NCI-H524 (cell line): ENCODE results near the gene RERE.

Experiments
- DNase-seq, 2 experiments: peaks; one replicate each; lab custom pipeline; 2025; lab: John Stamatoyannopoulos, UW

RERE gene

DNA sequence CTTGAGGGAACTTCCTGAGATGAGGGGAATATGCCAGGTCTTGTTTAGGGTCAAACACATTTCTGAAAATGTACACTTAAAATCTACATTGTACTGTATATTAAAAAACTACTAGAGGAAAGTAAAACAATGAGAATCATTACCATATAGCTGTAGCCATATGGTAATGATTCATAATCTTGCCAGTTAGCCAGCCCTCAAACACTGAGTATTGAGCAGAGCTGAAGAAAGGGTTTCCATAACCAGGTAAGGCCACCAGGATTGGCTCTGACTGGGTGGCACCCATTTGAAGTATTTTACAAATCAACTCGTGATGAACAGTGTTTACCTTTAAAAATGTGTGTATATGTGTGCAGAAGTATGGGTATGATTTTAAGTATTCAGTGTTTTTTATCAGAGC, 272.8 kb downstream of the RERE start:
- no peak for DNase-seq

- DNase-seq = no peak
Observed at GRCh38 chr1:8543965-8544364, 273.5 kb downstream of the RERE start.

DNA sequence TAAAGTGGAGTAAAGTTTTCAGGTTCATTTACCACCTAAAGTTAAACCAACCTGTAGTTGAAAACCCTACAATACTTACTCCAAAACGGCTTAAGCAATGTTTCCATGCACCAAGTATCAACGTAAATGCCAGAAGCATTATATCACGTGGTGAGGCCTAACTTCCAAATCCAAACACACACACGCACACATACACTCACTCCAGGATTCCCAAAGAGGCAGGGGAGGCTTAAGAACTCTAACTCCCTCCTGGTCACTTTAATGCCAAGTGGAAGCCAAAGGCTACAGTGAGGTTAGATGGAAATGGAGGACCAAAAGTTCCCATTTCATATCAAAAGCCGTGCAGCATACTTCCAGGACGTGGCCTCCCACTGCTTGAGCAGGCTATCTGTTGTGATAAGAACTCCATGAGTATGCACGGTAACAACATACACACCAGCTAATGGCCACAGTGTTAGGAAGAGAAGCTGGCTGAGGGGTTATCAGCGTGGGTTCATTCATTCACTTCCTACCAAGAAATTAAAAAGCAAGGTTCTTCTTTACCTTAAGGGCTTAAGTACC, 275.4 kb downstream of the RERE start:
- no peak for DNase-seq

- no peak for DNase-seq
Observed at GRCh38 chr1:8540971-8541370, 276.5 kb downstream of the RERE start.

- DNase-seq = no peak
Observed at GRCh38 chr1:8540261-8540941, 277.0 kb downstream of the RERE start.

DNA sequence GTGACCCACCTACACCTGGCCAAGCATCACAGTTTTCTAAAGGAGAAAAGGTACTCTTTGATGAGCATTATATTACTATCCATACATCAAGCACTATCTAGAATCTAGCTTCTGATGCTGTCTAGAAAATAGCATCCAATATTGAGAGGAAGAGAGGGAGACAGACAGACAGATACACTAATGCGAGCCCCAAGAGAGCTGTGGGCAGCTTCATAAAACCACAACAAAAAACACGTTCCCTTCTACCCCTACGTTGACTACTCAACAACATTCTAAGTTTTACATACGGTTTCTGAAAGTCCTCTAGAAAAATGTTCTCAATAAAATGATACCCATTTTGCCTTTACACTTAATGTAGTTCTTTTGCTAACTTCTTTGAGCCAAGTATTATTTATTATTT, 277.8 kb downstream of the RERE start:
- DNase-seq = no peak

- DNase-seq = no peak
Observed at GRCh38 chr1:8538502-8538901, 278.9 kb downstream of the RERE start.

- no peak for DNase-seq
Observed at GRCh38 chr1:8537991-8538390, 279.4 kb downstream of the RERE start.

- DNase-seq = no peak
Observed at GRCh38 chr1:8536515-8536914, 280.9 kb downstream of the RERE start.

DNA sequence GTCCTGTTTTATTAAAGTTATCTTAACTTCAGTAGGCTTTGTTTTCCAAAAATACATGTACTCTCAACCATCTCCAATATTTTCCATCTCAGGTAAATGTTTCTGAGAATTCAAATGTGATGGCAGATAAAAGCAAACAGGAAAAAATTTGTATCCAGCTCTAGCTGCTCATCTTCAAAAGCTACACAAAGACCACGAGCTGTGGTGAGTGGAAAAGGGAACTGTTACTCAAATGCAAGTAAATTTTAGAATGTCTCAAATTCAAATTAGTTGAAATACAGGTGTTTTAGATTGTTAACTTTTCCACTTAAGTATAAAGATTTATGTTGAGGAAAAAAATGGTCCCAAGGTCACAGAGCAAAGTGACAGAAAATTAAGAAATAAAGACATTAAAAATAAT, 283.5 kb downstream of the RERE start:
- DNase-seq = no peak

- DNase-seq = no peak
Observed at GRCh38 chr1:8533124-8533523, 284.3 kb downstream of the RERE start.

DNA sequence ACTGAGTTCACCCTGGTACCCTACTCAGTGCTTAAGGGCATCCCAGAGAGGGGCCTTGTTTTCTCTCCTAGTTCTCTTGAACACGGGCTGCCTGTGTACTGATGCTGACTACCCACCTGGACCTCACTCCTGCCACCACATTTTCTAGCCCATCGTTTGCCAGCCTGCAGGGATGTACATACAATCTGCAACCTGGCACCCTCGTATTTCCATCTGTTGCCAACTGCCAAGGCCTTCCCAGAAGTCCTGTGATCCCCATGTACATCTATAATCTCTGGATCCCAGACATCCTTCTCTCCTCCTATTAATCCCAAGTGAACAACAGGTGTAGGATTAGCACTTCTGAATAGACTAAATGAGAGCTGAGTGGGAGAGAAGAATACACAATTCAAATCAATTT, 287.5 kb downstream of the RERE start:
- peak; percentile 83 to 94 for DNase-seq

DNA sequence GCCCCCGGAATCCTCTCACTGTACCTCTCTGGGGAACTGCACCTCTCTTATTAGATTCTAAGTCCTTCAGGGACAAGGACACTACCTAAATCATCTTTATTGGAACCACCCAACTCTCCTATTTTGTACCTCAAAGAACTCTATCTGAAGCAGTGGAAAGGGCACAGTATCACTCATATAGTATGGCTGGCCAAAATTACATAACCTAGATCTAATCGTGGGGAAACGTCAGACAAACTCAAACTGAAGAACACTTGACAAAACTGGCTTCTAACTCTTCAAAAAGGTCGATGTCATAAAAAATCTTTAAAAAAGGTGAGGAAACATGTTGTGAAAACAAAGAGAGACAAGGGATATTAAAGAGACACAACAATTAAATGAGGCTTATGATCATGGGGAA, 289.5 kb downstream of the RERE start:
- DNase-seq = no peak

GRCh38 chr1:8525558-8526275, 291.7 kb downstream of the RERE start:
- peak; percentile 80 to 94 for DNase-seq

- DNase-seq = peak in 1 of 2 experiments; percentile 23
Observed at GRCh38 chr1:8525216-8525557, 292.3 kb downstream of the RERE start.

GRCh38 chr1:8524627-8525157, 292.7 kb downstream of the RERE start:
- DNase-seq = no peak

DNA sequence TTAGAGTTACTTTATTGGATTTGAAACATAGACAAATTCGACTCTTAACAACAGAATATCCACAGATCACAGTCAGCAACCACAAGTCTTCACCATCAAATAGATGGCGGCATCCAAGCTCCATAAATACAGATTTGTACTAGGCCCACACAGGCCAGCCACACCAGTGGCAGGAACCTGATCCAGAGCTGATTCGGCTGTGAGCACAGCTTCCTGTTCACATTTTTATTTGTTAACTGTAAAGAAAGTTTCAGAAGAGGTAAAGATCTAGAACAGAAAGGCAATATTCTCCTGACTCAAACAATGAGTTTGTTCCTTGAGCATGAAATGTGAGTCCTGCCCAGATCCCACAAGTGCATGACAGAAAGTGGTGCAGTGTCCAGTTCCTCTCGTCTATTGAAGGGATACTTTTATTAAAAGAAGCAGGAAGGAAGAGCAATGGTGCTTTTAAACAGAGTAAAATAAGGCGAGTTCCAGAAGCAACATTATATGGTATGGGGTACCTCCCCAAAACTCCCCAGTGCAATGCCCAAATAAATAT, 293.7 kb downstream of the RERE start:
- no peak for DNase-seq

- no peak for DNase-seq
Observed at GRCh38 chr1:8520483-8520966, 296.9 kb downstream of the RERE start.

GRCh38 chr1:8519167-8519566, 298.3 kb downstream of the RERE start:
- no peak for DNase-seq

- DNase-seq = no peak
Observed at GRCh38 chr1:8518490-8518801, 299.0 kb downstream of the RERE start.

- DNase-seq = peak; percentile 43 to 65
Observed at GRCh38 chr1:8517661-8518489, 299.6 kb downstream of the RERE start.
